Activated T-cell treated with anti-CD3 and anti-CD28 coated beads, Interleukin-2, amount 50 U/mL, for 72 hours (primary cell): Measurements from ENCODE around the gene TEX19. TPM values are rescaled to one million over a fixed set of nuclear protein-coding genes. Genes with fewer than 3 reads are reported as not detected.

Experiments
- ATAC-seq, 2 donors: fragments of 150-1000 bp; cut with Tn5 transposase; replicated peaks in 1 of 2; 2 replicates each; pipeline ENCODE4 v1.10.0; 2021; ENCODE audit warnings: moderate library complexity in 2 of 2, mild to moderate bottlenecking in 1 of 2
- DNase-seq, 2 donors: peaks; one replicate each; pipeline ENCODE4 v3.0.0; 2021 to 2022; ENCODE audit warnings: mixed read lengths in 1 of 2
- H3K27ac Mint-ChIP-seq: one replicate; pipeline ENCODE4 v1.8.0; 2022; ENCODE audit warnings: mild to moderate bottlenecking, moderate library complexity, mixed read lengths
- H3K27me3 Mint-ChIP-seq: one replicate; pipeline ENCODE4 v1.8.0; 2022; ENCODE audit warnings: low read depth, mixed read lengths
- H3K36me3 Mint-ChIP-seq, 2 donors: one replicate each; pipeline ENCODE4 v1.8.0; 2022; ENCODE audit warnings: mixed read lengths in 2 of 2, mild to moderate bottlenecking in 1 of 2; ENCODE audit not compliant: insufficient read depth in 2 of 2
- H3K4me1 Mint-ChIP-seq: one replicate; pipeline ENCODE4 v1.8.0; 2022; ENCODE audit warnings: low read depth, mixed read lengths
- H3K4me3 Mint-ChIP-seq, 2 donors: one replicate each; pipeline ENCODE4 v1.8.0; 2022; ENCODE audit warnings: mild to moderate bottlenecking in 2 of 2, mixed read lengths in 2 of 2, moderate library complexity in 2 of 2
- H3K9me3 Mint-ChIP-seq, 2 donors: one replicate each; pipeline ENCODE4 v1.8.0; 2022; ENCODE audit warnings: mixed read lengths in 2 of 2
- total RNA-seq, 2 donors: library from RNA; stranded (reverse); gene quantifications; one replicate each; pipeline ENCODE4 v1.2.3, GENCODE V29; 2022

Gene TEX19
- total RNA-seq, 2 donors from 2014 or later, result 0.17 TPM; not detected in 1

GRCh38 chr17:82318169-82318498, 40.9 kb upstream of the TEX19 start:
- no peak overlapping the region for H3K27ac Mint-ChIP-seq
- H3K4me1 Mint-ChIP-seq, result peaks cover 18% of the 10 kb centered on the region
- no peaks in the 10 kb centered on the region for H3K9me3 Mint-ChIP-seq
- H3K4me3 Mint-ChIP-seq, result no peak overlapping the region
- no peaks in the 10 kb centered on the region for H3K27me3 Mint-ChIP-seq
- ATAC-seq (no peak), DNase-seq (no peak)
- peaks cover 16 to 36% of the 10 kb centered on the region in 2 donors for H3K36me3 Mint-ChIP-seq

- Mint-ChIP-seq H3K36me3 (peaks cover 16 to 33% of the 10 kb centered on the region in 2 donors), H3K4me1 (peaks cover 18% of the 10 kb centered on the region), H3K27me3 (no peaks in the 10 kb centered on the region), H3K27ac (no peak overlapping the region), H3K4me3 (no peak overlapping the region), H3K9me3 (no peaks in the 10 kb centered on the region)
- no peak for ATAC-seq
- no peak for DNase-seq
Observed at GRCh38 chr17:82318772-82319606, 40.1 kb upstream of the TEX19 start.

- Mint-ChIP-seq H3K9me3 (no peaks in the 10 kb centered on the region), H3K27me3 (no peaks in the 10 kb centered on the region), H3K36me3 (peaks cover 16 to 30% of the 10 kb centered on the region in 2 donors), H3K4me1 (peaks cover 17% of the 10 kb centered on the region), H3K27ac (no peak overlapping the region), H3K4me3 (no peak overlapping the region)
- DNase-seq (no peak), ATAC-seq (no peak)
Observed at GRCh38 chr17:82319619-82320062, 39.4 kb upstream of the TEX19 start.

DNA sequence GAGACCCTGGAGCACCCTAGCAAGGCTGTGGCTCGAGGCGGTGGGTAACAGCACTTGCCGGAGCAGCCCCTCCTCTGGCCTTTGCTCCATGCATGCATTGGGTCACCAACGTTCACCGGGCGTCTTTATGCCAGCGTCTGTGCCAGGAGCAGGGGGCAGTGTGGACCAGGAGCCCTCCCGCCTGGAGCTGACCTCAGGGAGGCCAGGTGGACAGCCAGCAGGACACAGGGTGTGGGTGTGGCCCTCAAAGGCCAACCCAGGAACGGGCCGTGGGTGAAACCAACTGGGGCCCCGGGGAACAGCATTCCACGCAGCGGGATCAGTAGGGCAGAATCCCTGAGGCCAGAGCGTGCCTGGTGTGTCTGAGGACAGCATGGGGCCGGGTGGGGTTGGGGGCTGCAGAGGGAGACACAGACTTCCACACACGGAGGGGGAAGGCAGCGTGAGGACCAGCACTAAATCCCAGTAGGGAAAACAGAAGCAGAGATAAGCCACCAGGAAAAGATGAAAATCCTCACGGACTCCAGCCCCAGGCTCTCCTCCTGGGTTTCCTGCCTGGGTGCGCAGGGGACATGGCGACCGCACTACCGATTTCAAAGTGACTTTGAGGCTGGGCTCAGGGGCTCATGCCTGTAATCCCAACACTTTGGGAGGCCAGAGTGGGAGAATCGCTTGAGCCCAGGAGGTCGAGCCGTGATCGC, 38.8 kb upstream of the TEX19 start:
- Mint-ChIP-seq H3K4me3 (no peak overlapping the region), H3K4me1 (peaks cover 24% of the 10 kb centered on the region), H3K9me3 (no peaks in the 10 kb centered on the region), H3K27ac (peak overlapping the region; percentile 99), H3K36me3 (peaks cover 16 to 29% of the 10 kb centered on the region in 2 donors), H3K27me3 (no peaks in the 10 kb centered on the region)
- no peak for ATAC-seq
- no peak for DNase-seq

GRCh38 chr17:82320956-82321927, 37.8 kb upstream of the TEX19 start:
- peak overlapping the region; percentile 85 to 90 for H3K4me3 Mint-ChIP-seq
- H3K4me1 Mint-ChIP-seq, result peaks cover 24% of the 10 kb centered on the region
- H3K27me3 Mint-ChIP-seq, result no peaks in the 10 kb centered on the region
- peak; percentile 63 to 64 for ATAC-seq
- peak; percentile 83 to 88 for DNase-seq
- peaks cover 9 to 22% of the 10 kb centered on the region in 2 donors for H3K36me3 Mint-ChIP-seq
- peak overlapping the region; percentile 99 for H3K27ac Mint-ChIP-seq
- no peaks in the 10 kb centered on the region for H3K9me3 Mint-ChIP-seq

GRCh38 chr17:82321947-82322466, 37.0 kb upstream of the TEX19 start:
- H3K27ac Mint-ChIP-seq, result peak overlapping the region; percentile 89
- DNase-seq, result no peak

GRCh38 chr17:82322526-82323453, 36.3 kb upstream of the TEX19 start:
- DNase-seq (no peak), ATAC-seq (no peak)
- Mint-ChIP-seq H3K9me3 (no peaks in the 10 kb centered on the region), H3K27me3 (no peaks in the 10 kb centered on the region), H3K36me3 (peaks cover 6 to 14% of the 10 kb centered on the region in 2 donors), H3K4me3 (peak overlapping the region; percentile 85 to 90), H3K4me1 (peaks cover 24% of the 10 kb centered on the region), H3K27ac (peak overlapping the region; percentile 89)

More at GRCh38 chr17:82321947-82322466, 37.0 kb upstream of the TEX19 start:
- Mint-ChIP-seq H3K36me3 (peaks cover 6 to 16% of the 10 kb centered on the region in 2 donors), H3K4me1 (peaks cover 24% of the 10 kb centered on the region), H3K4me3 (peak overlapping the region; percentile 85 to 90), H3K9me3 (no peaks in the 10 kb centered on the region), H3K27me3 (no peaks in the 10 kb centered on the region)
- ATAC-seq, result no peak

GRCh38 chr17:82323514-82324234, 35.4 kb upstream of the TEX19 start:
- no peak for ATAC-seq
- peak overlapping the region; percentile 79 to 85 for H3K4me3 Mint-ChIP-seq
- H3K4me1 Mint-ChIP-seq, result peaks cover 24% of the 10 kb centered on the region
- DNase-seq, result no peak
- H3K36me3 Mint-ChIP-seq, result peaks cover 6 to 14% of the 10 kb centered on the region in 2 donors
- H3K27me3 Mint-ChIP-seq, result no peaks in the 10 kb centered on the region
- H3K9me3 Mint-ChIP-seq, result no peaks in the 10 kb centered on the region
- H3K27ac Mint-ChIP-seq, result peak overlapping the region; percentile 87

DNA sequence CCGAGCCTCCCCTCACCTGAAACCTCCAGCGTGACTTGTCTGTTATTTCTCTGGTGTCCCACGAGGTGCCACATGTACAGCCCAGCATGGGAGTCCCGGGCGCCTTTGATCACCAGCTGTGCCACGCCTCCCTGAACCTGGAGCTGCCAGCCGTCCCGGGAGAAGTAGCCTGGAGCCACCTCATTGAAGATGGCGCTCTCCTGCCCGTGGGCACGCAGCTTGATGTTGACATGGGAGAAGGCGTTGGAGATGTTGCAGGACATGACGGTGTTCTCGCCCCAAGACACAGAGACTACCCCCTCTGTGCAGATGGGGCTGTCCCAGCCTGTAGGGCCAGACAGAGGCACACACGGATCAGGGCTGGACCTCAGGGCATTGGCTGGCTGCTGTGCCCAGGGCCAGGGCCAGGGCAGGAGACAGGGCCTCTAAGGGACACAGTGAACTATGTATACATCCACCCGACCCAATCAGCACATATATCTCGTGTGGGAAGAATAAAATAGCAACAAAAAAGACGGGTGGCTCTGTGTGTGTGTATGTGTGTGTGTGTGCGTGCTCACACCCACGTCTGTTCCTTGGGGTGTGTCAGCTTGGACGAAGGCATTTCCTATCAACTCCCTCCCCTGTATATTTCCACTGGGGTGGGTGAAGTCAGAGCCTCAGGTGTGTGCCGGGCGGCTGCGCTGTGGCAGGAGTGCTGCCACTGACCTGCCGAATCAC, 34.3 kb upstream of the TEX19 start:
- Mint-ChIP-seq H3K4me3 (peak overlapping the region; percentile 79 to 85), H3K27me3 (no peaks in the 10 kb centered on the region), H3K9me3 (no peaks in the 10 kb centered on the region), H3K27ac (no peak overlapping the region), H3K36me3 (peaks cover 6 to 14% of the 10 kb centered on the region in 2 donors), H3K4me1 (peaks cover 24% of the 10 kb centered on the region)
- DNase-seq, result no peak
- ATAC-seq, result peak in 1 of 2 donors; percentile 10

- peak overlapping the region in 1 of 2 donors; percentile 85 for H3K4me3 Mint-ChIP-seq
- no peaks in the 10 kb centered on the region for H3K27me3 Mint-ChIP-seq
- no peaks in the 10 kb centered on the region for H3K9me3 Mint-ChIP-seq
- peaks cover 24% of the 10 kb centered on the region for H3K4me1 Mint-ChIP-seq
- no peak for ATAC-seq
- no peak overlapping the region for H3K27ac Mint-ChIP-seq
- H3K36me3 Mint-ChIP-seq, result peaks cover 6 to 14% of the 10 kb centered on the region in 2 donors
- no peak for DNase-seq
Observed at GRCh38 chr17:82325286-82326180, 33.5 kb upstream of the TEX19 start.
